Activated CD8-positive, alpha-beta T cell treated with anti-CD3 and anti-CD28 coated beads for 36 hours (primary cell): ENCODE data around the gene DRC3. TPM values are rescaled to one million over a fixed set of nuclear protein-coding genes. Genes with fewer than 3 reads are reported as not detected.

ENCODE experiments used
- ATAC-seq: fragments of 200-7000 bp; cut with Tn5 transposase; one replicate; pipeline ENCODE4 v1.10.0; 2021; ENCODE audit warnings: mild to moderate bottlenecking, moderate library complexity
- CTCF ChIA-PET: fragments of 350-600 bp; sonication (Branson Sonifier 250); formaldehyde crosslinking; loops from one replicate; lab custom pipeline; 2021; ENCODE audit warnings: antibody characterized with exemption; lab: Charles Lee
- POLR2A ChIA-PET: fragments of 350-600 bp; sonication (Branson Sonifier 250); formaldehyde crosslinking; loops from one replicate; lab custom pipeline; 2021; ENCODE audit warnings: antibody characterized with exemption; lab: Charles Lee
- DNase-seq: peaks from one replicate; pipeline ENCODE4 v3.0.0-alpha.2; 2020
- H3K27ac Mint-ChIP-seq: one replicate; pipeline ENCODE4 v1.8.0; 2021; ENCODE audit warnings: mild to moderate bottlenecking, mixed read lengths
- H3K27me3 Mint-ChIP-seq: one replicate; pipeline ENCODE4 v1.8.0; 2021; ENCODE audit warnings: mixed read lengths
- H3K36me3 Mint-ChIP-seq: one replicate; pipeline ENCODE4 v1.8.0; 2021; ENCODE audit warnings: low read depth, mixed read lengths
- H3K4me1 Mint-ChIP-seq: one replicate; pipeline ENCODE4 v1.8.0; 2021; ENCODE audit warnings: low read depth, mixed read lengths
- H3K4me3 Mint-ChIP-seq: one replicate; pipeline ENCODE4 v1.8.0; 2021; ENCODE audit warnings: mild to moderate bottlenecking, moderate library complexity, mixed read lengths
- H3K9me3 Mint-ChIP-seq: one replicate; pipeline ENCODE4 v1.8.0; 2021; ENCODE audit warnings: mixed read lengths
- CTCF ChIP-seq: fragments of 200-600 bp; IDR thresholded peaks from one replicate; pipeline ENCODE4 v1.8.0; 2022; ENCODE audit warnings: antibody characterized with exemption, mild to moderate bottlenecking
- intact Hi-C: fragments of 100-400 bp; cut with micrococcal nuclease; formaldehyde crosslinking; loops from one replicate; pipeline ENCODE4 v1.10.0; 2022
- total RNA-seq, 2 experiments: library from RNA; stranded (reverse); gene quantifications; one replicate each; pipeline ENCODE4 v1.2.3, GENCODE V29; 2021

DRC3 gene
- total RNA-seq, 2 experiments from 2014 or later, result 0.25 TPM; not detected in 1

GRCh38 chr17:18004884-18005305 is 32.2 kb downstream of the DRC3 start:
- H3K27ac Mint-ChIP-seq, result no peak overlapping the region
- no peaks in the 10 kb centered on the region for H3K36me3 Mint-ChIP-seq
- no peak overlapping the region for H3K4me3 Mint-ChIP-seq
- no peaks in the 10 kb centered on the region for H3K27me3 Mint-ChIP-seq
- ATAC-seq (no peak), DNase-seq (no peak)
- POLR2A ChIA-PET, result no interaction called here
- no peaks in the 10 kb centered on the region for H3K9me3 Mint-ChIP-seq
- TF ChIP-seq CTCF, result peak; percentile 18
- intact Hi-C loops, result no loop called here
- CTCF ChIA-PET, result interaction anchor here (1.2 to 1.5 kb wide), 3 partner anchors 9 to 29 kb away, joined by 3 to 5 read pairs (median 4); no protein-coding TSS in a partner anchor
- no peaks in the 10 kb centered on the region for H3K4me1 Mint-ChIP-seq

DNA sequence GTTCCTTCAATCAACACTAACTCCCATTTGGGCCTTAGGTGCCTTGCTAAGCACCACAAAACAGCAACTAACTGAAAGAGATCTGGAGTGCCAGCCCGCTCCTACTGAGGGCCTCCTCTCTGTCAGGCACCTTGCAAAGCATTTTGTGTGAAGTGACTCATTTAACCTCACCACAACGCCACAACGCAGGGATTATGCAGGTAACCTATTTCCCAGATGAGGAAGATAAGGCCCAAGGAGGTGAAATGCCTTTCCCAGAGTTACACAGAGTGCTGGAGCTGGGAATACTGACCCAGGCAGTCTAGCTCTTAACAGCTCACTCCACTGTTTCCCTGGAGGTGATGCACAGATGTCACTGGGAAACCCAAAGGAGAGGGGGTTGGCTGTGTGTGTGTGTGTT is 32.8 kb downstream of the DRC3 start:
- no peak for TF ChIP-seq CTCF
- no peaks in the 10 kb centered on the region for H3K27me3 Mint-ChIP-seq
- POLR2A ChIA-PET, result no interaction called here
- H3K27ac Mint-ChIP-seq, result no peak overlapping the region
- H3K9me3 Mint-ChIP-seq, result no peaks in the 10 kb centered on the region
- CTCF ChIA-PET, result interaction anchor here (1.5 kb wide), 1 partner anchor 9 kb away, joined by 3 read pairs; no protein-coding TSS in a partner anchor
- DNase-seq, result no peak
- no peak for ATAC-seq
- intact Hi-C loops, result no loop called here
- no peak overlapping the region for H3K4me3 Mint-ChIP-seq
- H3K36me3 Mint-ChIP-seq, result peaks cover 2% of the 10 kb centered on the region
- no peaks in the 10 kb centered on the region for H3K4me1 Mint-ChIP-seq

DNA sequence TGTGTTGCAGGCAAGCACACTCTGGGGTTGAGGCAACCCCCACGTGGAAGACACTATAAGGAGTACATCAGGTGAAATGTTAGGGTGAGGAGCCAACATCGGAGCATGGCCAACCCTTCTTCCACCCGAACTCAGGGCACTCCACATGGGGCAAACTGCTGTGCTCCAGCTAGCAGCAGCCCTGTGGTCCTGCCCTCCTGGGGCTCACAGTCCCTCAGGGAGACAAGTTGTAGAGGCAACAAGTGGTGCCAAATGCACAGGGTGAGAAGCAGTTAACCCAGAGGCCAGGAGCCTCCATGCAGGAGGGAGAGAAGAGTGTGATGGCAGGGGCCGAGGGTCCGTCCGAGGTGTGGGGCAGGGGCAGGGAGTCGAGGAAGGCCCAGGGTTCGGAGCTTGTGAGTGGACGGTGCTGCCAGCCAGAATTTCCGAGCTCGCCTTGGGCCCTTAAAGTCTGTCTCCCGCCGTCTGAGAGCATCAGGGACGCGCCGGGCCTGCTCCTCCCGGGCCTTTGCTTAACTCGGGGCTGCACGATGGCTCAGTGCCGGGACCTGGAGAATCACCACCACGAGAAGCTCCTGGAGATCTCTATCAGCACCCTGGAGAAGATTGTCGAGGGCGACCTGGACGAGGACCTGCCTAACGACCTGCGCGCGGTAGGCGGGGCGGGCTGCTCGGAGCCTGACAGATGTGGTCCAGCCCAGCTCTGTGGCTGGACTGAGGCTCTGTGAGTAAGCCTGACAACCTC is 34.0 kb downstream of the DRC3 start:
- intact Hi-C loops, result no loop called here
- Mint-ChIP-seq H3K27me3 (no peaks in the 10 kb centered on the region), H3K36me3 (peaks cover 2% of the 10 kb centered on the region), H3K4me1 (no peaks in the 10 kb centered on the region), H3K4me3 (no peak overlapping the region), H3K9me3 (no peaks in the 10 kb centered on the region), H3K27ac (no peak overlapping the region)
- ATAC-seq, result no peak
- ChIA-PET POLR2A (interaction anchor here (1.1 kb wide), 1 partner anchor 81 kb away, joined by 3 read pairs; no protein-coding TSS in a partner anchor), CTCF (interaction anchor here (1.4 kb wide), 1 partner anchor 12 kb away, joined by 3 read pairs; no protein-coding TSS in a partner anchor)
- TF ChIP-seq CTCF, result no peak
- DNase-seq, result no peak

DNA sequence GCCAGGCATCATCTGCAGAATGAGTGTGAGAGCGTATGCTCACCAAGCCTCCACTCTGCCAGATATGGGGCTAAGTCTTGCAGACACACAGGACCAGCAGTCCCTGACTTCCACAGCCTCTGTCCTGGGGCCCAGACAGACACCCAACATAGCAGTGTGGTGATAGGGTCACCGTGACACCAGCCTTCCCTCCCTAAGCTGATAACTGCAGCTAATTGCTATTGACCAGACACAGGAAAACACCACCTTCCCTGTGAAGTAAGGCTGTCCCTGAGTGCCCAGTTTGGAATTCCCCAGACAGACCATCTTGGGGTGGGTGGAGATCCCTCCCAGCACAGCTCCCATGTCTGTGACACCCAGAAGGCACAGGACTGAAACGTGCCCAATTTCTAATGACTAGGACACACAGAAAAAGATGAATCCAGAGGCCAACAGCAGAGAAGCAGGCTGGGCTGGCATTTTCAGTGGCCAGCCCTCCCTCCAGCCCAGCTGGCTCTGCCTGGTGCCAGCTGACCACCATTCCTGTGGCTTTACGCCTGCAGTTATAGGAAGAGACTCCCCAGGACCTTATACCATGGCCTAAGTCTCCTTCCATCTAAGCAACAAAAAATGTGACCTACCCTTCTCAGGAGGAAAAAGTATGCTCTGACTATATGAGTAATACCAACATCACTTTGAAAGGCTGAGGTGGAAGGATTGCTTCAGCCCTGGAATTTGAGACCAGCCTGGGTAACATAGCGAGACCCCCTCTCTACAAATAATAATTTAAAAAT is 36.0 kb downstream of the DRC3 start:
- H3K4me3 Mint-ChIP-seq, result no peak overlapping the region
- ATAC-seq (no peak), DNase-seq (no peak)
- ChIA-PET CTCF (interaction anchor here (1.9 to 2.7 kb wide), 2 partner anchors 23 to 25 kb away, joined by 4 to 9 read pairs; no protein-coding TSS in a partner anchor), POLR2A (no interaction called here)
- peaks cover 4% of the 10 kb centered on the region for H3K36me3 Mint-ChIP-seq
- intact Hi-C loops, result no loop called here
- H3K27ac Mint-ChIP-seq, result no peak overlapping the region
- no peaks in the 10 kb centered on the region for H3K4me1 Mint-ChIP-seq
- TF ChIP-seq CTCF, result no peak
- H3K9me3 Mint-ChIP-seq, result no peaks in the 10 kb centered on the region
- H3K27me3 Mint-ChIP-seq, result no peaks in the 10 kb centered on the region
